ENCODE results near the gene CYP8B1. TPM values are rescaled to one million over a fixed set of nuclear protein-coding genes. Genes with fewer than 3 reads are reported as not detected.

The CYP8B1 gene
- total and polyA plus RNA-seq, 2 donors = 0.02 TPM; not detected in 1

DNA sequence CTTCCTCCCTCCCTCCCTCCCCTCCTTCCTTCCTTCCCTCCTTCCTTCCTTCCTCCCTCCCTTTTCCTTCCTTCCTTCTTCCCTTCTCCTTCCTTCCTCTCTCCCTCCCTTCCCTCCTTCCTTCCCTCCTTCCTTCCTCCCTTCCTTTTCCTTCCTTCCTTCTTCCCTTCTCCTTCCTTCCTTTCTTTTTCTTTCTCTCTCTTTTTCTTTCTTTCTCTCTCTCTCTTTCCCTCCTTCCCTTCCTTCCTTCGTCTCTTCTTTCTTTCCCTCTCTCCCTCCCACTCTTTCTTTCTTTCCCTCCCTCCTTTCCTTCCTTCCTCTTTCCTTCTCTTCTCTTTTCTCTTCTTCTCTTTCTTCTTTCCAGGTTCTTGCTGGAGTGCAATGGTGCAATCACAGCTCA lies 28.4 kb upstream of the CYP8B1 start:
- DNase-seq (ENCODE audit: low read depth in 6 of 9, low spot score in 9 of 9) = no peak
- WGBS = 96% methylated on average over 1 of the region's 1 CpG
- Histone ChIP-seq H3K4me3 (ENCODE audit: low read length in 2 of 2) (no peak overlapping the region), H3K27ac (ENCODE audit: low read depth in 1 of 2, low read length in 1 of 2) (no peak overlapping the region), H3K36me3 (ENCODE audit: control insufficient read depth in 2 of 2, insufficient read depth in 2 of 2, low read length in 1 of 2) (no peaks in the 10 kb centered on the region), H3K4me1 (ENCODE audit: control insufficient read depth in 2 of 2, insufficient read depth in 2 of 2, low read length in 2 of 2) (peaks cover 6 to 7% of the 10 kb centered on the region in 2 donors), H3K27me3 (ENCODE audit: control insufficient read depth in 2 of 2, insufficient read depth in 1 of 2, low read length in 1 of 2) (peaks cover 10 to 44% of the 10 kb centered on the region in 2 donors), H3K9me3 (ENCODE audit: control insufficient read depth in 2 of 2, insufficient read depth in 1 of 2, low read length in 1 of 2) (no peaks in the 10 kb centered on the region)

DNA sequence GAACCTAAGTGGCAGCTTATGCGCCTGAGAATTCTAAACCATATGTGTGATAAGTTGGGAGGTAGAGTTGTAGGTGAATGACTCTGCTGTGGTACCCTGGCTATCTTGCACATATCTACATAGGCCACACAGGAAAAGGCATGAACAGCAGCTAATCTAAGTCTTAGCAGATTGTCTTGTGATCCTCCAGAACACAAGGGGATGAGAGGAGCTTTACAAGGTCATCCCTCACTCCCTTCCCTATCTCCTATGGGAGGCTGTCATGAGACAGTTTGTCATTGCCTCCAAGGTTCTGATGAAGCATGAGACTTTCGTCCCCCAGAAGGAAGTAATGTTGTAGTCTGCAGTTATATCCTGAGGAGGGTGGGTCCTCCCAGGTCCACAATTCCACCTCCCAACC lies 26.6 kb upstream of the CYP8B1 start:
- DNase-seq (ENCODE audit: low read depth in 6 of 9, low spot score in 9 of 9) = no peak
- Histone ChIP-seq H3K4me3 (ENCODE audit: low read length in 2 of 2) (no peak overlapping the region), H3K27ac (ENCODE audit: low read depth in 1 of 2, low read length in 1 of 2) (no peak overlapping the region), H3K36me3 (ENCODE audit: control insufficient read depth in 2 of 2, insufficient read depth in 2 of 2, low read length in 1 of 2) (no peaks in the 10 kb centered on the region), H3K9me3 (ENCODE audit: control insufficient read depth in 2 of 2, insufficient read depth in 1 of 2, low read length in 1 of 2) (no peaks in the 10 kb centered on the region), H3K4me1 (ENCODE audit: control insufficient read depth in 2 of 2, insufficient read depth in 2 of 2, low read length in 2 of 2) (peaks cover 6 to 7% of the 10 kb centered on the region in 2 donors), H3K27me3 (ENCODE audit: control insufficient read depth in 2 of 2, insufficient read depth in 1 of 2, low read length in 1 of 2) (peaks cover 10 to 33% of the 10 kb centered on the region in 2 donors)
- WGBS = 98% methylated on average over 2 of the region's 2 CpGs

DNA sequence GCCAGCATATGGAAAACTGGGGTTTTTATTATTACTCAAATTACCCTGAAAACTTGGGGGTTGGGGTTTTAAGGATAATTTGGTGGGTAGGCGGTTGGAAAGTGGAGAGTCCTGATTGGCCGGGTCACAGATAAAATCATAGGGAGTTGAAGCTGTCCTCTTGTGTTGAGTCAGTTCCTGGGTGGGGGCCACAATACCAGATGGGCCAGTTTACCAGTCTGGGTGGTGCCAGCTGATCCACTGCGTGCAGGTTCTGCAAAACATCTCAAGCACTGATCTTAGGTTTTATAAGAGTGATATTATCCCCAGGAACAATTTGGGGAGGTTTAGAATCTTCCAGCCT lies 25.4 kb upstream of the CYP8B1 start:
- no peaks in the 10 kb centered on the region for H3K36me3 ChIP-seq (ENCODE audit: control insufficient read depth in 2 of 2, insufficient read depth in 2 of 2, low read length in 1 of 2)
- WGBS = 78% methylated on average over 3 of the region's 3 CpGs
- DNase-seq (ENCODE audit: low read depth in 6 of 9, low spot score in 9 of 9) = no peak
- H3K4me1 ChIP-seq (ENCODE audit: control insufficient read depth in 2 of 2, insufficient read depth in 2 of 2, low read length in 2 of 2) = peaks cover 3 to 6% of the 10 kb centered on the region in 2 donors
- no peak overlapping the region for H3K27ac ChIP-seq (ENCODE audit: low read depth in 1 of 2, low read length in 1 of 2)
- H3K9me3 ChIP-seq (ENCODE audit: control insufficient read depth in 2 of 2, insufficient read depth in 1 of 2, low read length in 1 of 2) = no peaks in the 10 kb centered on the region
- peaks cover 6 to 21% of the 10 kb centered on the region in 2 donors for H3K27me3 ChIP-seq (ENCODE audit: control insufficient read depth in 2 of 2, insufficient read depth in 1 of 2, low read length in 1 of 2)
- no peak overlapping the region for H3K4me3 ChIP-seq (ENCODE audit: low read length in 2 of 2)

DNA sequence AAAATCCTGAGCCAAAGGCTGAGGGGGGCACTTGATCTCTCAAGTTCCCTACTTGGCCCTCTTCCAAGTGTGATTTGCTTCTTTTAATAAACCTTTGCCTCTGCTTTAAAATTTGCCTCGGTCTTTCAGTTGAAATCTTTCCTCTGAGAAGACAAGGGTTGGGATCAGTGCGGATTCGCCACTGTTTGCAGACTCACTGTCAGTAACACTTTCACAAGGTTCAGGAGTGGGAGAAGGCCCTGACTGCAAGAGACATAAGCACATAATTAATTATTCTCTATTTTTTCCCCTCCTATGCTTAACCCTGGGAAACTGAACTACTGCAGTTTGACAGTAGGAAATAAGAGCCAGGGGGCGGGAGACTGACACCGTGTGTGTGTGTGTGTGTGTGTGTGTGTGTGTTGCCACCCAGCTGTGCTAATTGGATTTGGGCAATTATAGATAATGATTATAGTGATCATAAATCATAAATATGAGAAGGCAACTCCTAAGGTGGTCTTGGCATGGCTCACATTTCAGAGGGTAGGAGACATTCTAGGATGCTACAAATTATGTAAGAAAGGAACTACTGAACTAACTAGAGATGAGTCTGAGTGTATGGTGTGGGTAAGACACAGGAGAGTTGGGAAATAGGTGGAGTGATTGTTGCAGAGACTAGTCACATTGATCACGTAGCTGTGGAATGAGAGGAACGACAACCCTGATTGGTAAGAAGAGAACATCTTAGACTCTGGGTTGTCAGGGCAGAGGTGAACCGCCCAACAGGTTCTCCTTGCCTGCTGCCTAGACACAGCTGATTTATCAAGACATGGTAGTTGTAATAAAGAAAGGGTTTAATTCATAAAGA lies 24.8 kb upstream of the CYP8B1 start:
- 91% methylated on average over 8 of the region's 8 CpGs for WGBS
- Histone ChIP-seq H3K27ac (ENCODE audit: low read depth in 1 of 2, low read length in 1 of 2) (no peak overlapping the region), H3K4me3 (ENCODE audit: low read length in 2 of 2) (no peak overlapping the region)

DNA sequence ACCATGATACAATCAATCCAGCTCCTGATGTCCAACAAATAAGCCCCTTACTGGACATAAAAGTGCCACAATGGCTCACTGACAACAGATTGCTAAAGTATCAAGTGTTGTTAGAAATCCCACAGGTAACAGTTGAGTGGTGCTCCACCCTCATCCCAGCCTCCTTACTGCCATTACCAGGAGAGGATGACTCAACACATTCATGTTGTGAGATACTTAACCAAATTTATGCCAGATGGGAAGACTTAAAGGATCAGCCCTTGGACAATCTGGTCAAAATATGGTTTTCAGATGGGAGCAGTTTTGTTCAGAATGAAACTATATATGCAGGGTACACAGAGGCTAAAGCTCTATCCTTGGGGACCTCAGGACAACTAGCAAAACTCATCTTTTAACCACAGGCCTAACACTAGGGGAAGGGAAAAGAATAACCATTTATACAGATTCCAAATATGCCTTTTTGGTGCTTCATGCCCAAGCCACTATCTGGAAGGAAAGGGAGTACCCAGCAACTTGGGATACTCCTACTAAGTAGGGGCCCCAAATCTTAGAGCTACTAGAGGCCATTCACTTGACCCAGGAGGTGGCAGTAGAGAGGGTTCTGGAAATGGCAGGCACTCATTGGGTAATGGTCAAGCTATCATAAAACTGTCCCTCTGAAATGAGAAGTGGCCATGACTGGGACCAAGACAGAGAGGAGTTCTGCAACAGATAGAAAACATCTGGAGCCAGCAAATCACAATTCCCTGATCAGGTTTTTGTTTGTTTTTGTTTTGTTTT lies 23.4 kb upstream of the CYP8B1 start:
- DNase-seq (ENCODE audit: low read depth in 6 of 9, low spot score in 9 of 9) = no peak
- Histone ChIP-seq H3K9me3 (ENCODE audit: control insufficient read depth in 2 of 2, insufficient read depth in 1 of 2, low read length in 1 of 2) (no peaks in the 10 kb centered on the region), H3K4me1 (ENCODE audit: control insufficient read depth in 2 of 2, insufficient read depth in 2 of 2, low read length in 2 of 2) (no peaks in the 10 kb centered on the region), H3K36me3 (ENCODE audit: control insufficient read depth in 2 of 2, insufficient read depth in 2 of 2, low read length in 1 of 2) (no peaks in the 10 kb centered on the region), H3K4me3 (ENCODE audit: low read length in 2 of 2) (no peak overlapping the region), H3K27me3 (ENCODE audit: control insufficient read depth in 2 of 2, insufficient read depth in 1 of 2, low read length in 1 of 2) (peaks cover 0 to 4% of the 10 kb centered on the region in 2 donors), H3K27ac (ENCODE audit: low read depth in 1 of 2, low read length in 1 of 2) (no peak overlapping the region)

More for the DNA sequence above, 24.8 kb upstream of the CYP8B1 start:
- peaks cover 0 to 1% of the 10 kb centered on the region in 2 donors for H3K4me1 ChIP-seq (ENCODE audit: control insufficient read depth in 2 of 2, insufficient read depth in 2 of 2, low read length in 2 of 2)
- peaks cover 1 to 15% of the 10 kb centered on the region in 2 donors for H3K27me3 ChIP-seq (ENCODE audit: control insufficient read depth in 2 of 2, insufficient read depth in 1 of 2, low read length in 1 of 2)
- H3K9me3 ChIP-seq (ENCODE audit: control insufficient read depth in 2 of 2, insufficient read depth in 1 of 2, low read length in 1 of 2) = no peaks in the 10 kb centered on the region
- no peak for DNase-seq (ENCODE audit: low read depth in 6 of 9, low spot score in 9 of 9)
- H3K36me3 ChIP-seq (ENCODE audit: control insufficient read depth in 2 of 2, insufficient read depth in 2 of 2, low read length in 1 of 2) = no peaks in the 10 kb centered on the region

DNA sequence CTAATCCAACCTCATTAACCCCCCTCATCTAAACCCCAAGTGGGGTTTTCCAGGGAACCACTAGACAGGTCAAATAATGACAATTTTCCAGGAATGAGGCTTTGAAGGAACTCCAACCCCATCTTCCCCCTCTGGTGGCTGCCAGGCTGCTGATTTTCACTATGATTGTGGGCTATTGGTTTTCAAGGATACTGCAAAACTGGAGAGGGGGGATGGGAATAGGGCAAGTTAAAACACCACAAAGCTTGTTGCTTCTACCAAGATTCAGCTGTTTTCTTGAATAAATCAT lies 19.8 kb upstream of the CYP8B1 start:
- no peak for DNase-seq (ENCODE audit: low read depth in 6 of 9, low spot score in 9 of 9)
- H3K9me3 ChIP-seq (ENCODE audit: control insufficient read depth in 2 of 2, insufficient read depth in 1 of 2, low read length in 1 of 2) = no peaks in the 10 kb centered on the region
- H3K36me3 ChIP-seq (ENCODE audit: control insufficient read depth in 2 of 2, insufficient read depth in 2 of 2, low read length in 1 of 2) = no peaks in the 10 kb centered on the region
- no peaks in the 10 kb centered on the region for H3K4me1 ChIP-seq (ENCODE audit: control insufficient read depth in 2 of 2, insufficient read depth in 2 of 2, low read length in 2 of 2)
- no peaks in the 10 kb centered on the region for H3K27me3 ChIP-seq (ENCODE audit: control insufficient read depth in 2 of 2, insufficient read depth in 1 of 2, low read length in 1 of 2)
- H3K4me3 ChIP-seq (ENCODE audit: low read length in 2 of 2) = no peak overlapping the region
- no peak overlapping the region for H3K27ac ChIP-seq (ENCODE audit: low read depth in 1 of 2, low read length in 1 of 2)

DNA sequence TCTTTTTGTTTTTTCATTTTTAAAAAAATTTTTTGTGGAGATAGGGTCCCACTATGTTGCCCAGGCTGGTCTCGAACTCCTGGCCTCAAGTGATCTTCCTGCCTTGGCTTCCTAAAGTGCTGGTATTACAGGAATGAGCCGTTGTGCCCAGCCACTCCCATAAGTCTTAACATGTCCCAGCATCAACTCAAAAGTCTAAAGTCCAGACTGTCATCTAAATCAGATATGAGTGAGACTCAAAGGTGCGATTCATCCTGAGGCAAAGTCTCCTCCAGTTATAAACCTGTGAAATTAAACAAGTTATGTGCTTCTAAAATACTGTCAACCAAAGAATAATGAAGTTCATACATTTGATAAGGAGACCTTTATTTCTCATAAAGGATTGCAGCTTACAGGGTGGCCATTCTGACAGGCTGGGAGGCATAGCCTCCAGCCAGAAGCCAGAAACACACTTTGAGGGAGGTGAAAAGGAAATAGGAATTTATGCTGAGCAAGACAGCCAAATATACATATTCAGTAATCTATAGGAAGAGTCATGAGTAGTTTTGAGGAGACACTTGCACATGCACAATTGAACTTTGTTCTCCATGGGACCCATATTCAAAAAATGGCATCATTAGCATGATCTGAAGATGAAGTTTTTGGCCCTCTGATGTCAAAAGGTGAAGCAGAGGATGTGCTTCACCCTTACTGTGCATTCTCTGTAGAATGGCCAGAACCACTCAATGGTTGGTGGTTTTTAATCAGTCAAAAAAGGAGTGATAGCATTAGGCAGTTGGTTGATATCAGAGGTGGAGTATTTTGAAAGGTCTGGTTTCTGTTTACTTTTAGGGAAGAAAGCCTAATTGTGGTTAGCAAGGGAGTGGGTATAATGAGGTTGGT lies 19.3 kb upstream of the CYP8B1 start:
- no peaks in the 10 kb centered on the region for H3K4me1 ChIP-seq (ENCODE audit: control insufficient read depth in 2 of 2, insufficient read depth in 2 of 2, low read length in 2 of 2)
- 92% methylated on average over 3 of the region's 3 CpGs for WGBS
- H3K4me3 ChIP-seq (ENCODE audit: low read length in 2 of 2) = no peak overlapping the region
- H3K36me3 ChIP-seq (ENCODE audit: control insufficient read depth in 2 of 2, insufficient read depth in 2 of 2, low read length in 1 of 2) = no peaks in the 10 kb centered on the region
- no peaks in the 10 kb centered on the region for H3K9me3 ChIP-seq (ENCODE audit: control insufficient read depth in 2 of 2, insufficient read depth in 1 of 2, low read length in 1 of 2)
- H3K27ac ChIP-seq (ENCODE audit: low read depth in 1 of 2, low read length in 1 of 2) = no peak overlapping the region
- no peak for DNase-seq (ENCODE audit: low read depth in 6 of 9, low spot score in 9 of 9)
- H3K27me3 ChIP-seq (ENCODE audit: control insufficient read depth in 2 of 2, insufficient read depth in 1 of 2, low read length in 1 of 2) = no peaks in the 10 kb centered on the region

DNA sequence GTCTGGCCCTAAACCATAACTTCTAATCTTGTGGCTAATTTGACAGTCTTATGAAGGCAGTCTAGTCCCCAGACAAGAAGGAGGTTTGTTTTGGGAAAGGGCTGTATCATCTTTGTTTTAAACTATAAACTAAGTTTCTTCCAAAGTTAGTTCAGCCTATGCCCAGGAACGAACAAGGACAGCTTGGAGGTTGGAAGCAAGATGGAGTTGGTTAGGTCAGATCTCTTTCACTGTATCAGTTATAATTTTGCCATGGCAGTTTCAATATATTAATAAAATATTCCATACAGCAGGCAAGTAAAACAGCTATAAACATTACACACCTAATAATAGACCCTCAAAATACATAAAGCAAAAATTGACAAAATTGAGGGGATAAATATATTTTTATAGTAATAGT lies 17.1 kb upstream of the CYP8B1 start:
- 96% methylated on average over 1 of the region's 1 CpG for WGBS
- Histone ChIP-seq H3K9me3 (ENCODE audit: control insufficient read depth in 2 of 2, insufficient read depth in 1 of 2, low read length in 1 of 2) (no peaks in the 10 kb centered on the region), H3K27ac (ENCODE audit: low read depth in 1 of 2, low read length in 1 of 2) (no peak overlapping the region), H3K36me3 (ENCODE audit: control insufficient read depth in 2 of 2, insufficient read depth in 2 of 2, low read length in 1 of 2) (no peaks in the 10 kb centered on the region), H3K27me3 (ENCODE audit: control insufficient read depth in 2 of 2, insufficient read depth in 1 of 2, low read length in 1 of 2) (no peaks in the 10 kb centered on the region), H3K4me3 (ENCODE audit: low read length in 2 of 2) (no peak overlapping the region), H3K4me1 (ENCODE audit: control insufficient read depth in 2 of 2, insufficient read depth in 2 of 2, low read length in 2 of 2) (no peaks in the 10 kb centered on the region)
- DNase-seq (ENCODE audit: low read depth in 6 of 9, low spot score in 9 of 9) = no peak

DNA sequence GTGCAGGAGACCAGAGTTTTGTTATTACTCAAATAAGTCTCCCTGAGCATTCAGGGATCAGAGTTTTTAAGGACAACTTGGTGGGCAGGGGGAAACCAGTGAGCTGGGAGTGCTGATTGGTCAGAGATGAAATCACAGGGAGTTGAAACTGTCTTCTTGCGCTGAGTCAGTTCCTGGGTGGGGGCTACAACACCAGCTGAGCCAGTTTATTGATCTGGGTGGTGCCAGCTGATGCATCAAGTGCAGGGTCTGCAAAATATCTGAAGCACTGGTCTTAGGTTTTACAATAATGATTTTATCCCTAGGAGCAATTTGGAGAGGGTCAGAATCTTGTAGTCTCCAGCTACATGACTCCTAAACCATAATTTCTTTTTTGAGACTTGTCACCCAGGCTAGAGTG lies 16.5 kb upstream of the CYP8B1 start:
- Histone ChIP-seq H3K36me3 (ENCODE audit: control insufficient read depth in 2 of 2, insufficient read depth in 2 of 2, low read length in 1 of 2) (no peaks in the 10 kb centered on the region), H3K4me1 (ENCODE audit: control insufficient read depth in 2 of 2, insufficient read depth in 2 of 2, low read length in 2 of 2) (no peaks in the 10 kb centered on the region), H3K4me3 (ENCODE audit: low read length in 2 of 2) (no peak overlapping the region), H3K27ac (ENCODE audit: low read depth in 1 of 2, low read length in 1 of 2) (no peak overlapping the region), H3K9me3 (ENCODE audit: control insufficient read depth in 2 of 2, insufficient read depth in 1 of 2, low read length in 1 of 2) (no peaks in the 10 kb centered on the region), H3K27me3 (ENCODE audit: control insufficient read depth in 2 of 2, insufficient read depth in 1 of 2, low read length in 1 of 2) (no peaks in the 10 kb centered on the region)
- WGBS = 94% methylated on average over 1 of the region's 1 CpG
- DNase-seq (ENCODE audit: low read depth in 6 of 9, low spot score in 9 of 9) = no peak
